ENCODE data around the gene TIMM8B.
"Not testable (repeated sequence)": the region's sequence is repeated elsewhere in the genome, so short reads cannot be mapped to it uniquely, and the experiment has no call there.

Gene TIMM8B

DNA sequence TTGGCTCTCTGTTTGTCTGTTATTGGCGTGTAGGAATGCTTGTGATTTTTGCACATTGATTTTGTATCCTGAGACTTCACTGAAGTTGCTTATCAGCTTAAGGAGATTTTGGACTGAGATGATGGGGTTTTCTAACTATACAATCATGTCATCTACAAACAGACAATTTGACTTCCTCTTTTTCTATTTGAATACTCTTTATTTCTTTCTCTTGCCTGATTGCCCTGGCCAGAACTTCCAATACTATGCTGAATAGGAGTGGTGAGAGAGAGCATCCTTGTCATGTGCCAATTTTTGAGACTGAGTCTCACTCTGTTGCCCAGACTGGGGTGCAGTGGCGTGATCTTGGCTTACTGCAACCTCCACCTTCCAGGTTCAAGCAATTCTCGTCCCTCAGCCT, 38.3 kb downstream of the TIMM8B start:
- TF ChIP-seq SPI1 (IDR thresholded peaks at IDR 0.05; ENCODE audit: low read depth, low read length): peak; percentile 78
- not testable (repeated sequence) for FAIRE-seq; DNase-seq (ENCODE audit: insufficient read length, low spot score)

DNA sequence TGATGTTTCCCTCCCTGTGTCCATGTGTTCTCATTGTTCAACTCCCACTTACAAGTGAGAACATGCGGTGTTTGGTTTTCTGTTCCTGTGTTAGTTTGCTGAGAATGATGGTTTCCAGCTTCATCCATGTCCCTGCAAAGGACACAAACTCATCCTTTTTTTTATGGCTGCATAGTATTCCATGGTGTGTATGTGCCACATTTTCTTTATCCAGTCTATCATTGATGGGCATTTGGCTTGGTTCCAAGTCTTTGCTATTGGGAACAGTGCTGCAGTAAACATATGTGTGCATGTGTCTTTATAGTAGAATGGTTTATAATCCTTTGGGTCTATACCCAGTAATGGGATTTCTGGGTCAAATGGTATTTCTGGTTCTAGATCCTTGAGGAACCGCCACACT, 39.9 kb downstream of the TIMM8B start:
- not testable (repeated sequence) for DNase-seq (ENCODE audit: insufficient read length, low spot score); FAIRE-seq

DNA sequence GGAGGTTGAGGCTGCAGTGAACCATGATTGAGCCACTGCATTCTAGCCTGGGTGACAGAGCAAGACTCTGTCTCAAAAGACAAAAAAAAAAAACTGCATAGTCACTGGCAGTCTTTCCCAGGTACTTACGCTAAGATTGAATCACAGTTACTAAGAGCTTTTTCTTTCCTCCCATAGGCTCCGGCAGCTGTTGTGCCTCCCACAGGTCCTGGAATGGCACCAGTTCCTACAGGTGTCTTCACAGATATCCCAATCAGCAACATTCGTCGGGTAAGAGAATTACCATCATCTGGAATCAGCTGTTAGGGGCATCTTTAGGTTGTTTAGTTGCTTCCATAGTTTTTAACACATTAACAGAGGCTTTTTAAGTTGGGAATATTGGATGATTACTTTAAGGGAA, 41.6 kb downstream of the TIMM8B start:
- TF ChIP-seq POU2F2 (IDR thresholded peaks at IDR 0.05; ENCODE audit: low read depth, low read length): no peak
- TF ChIP-seq TAF1 (IDR thresholded peaks at IDR 0.05; ENCODE audit: low read depth, low read length): no peak
- no peak for TF ChIP-seq PAX5 (IDR thresholded peaks at IDR 0.05; ENCODE audit: insufficient read depth, low read length, severe bottlenecking)
- no peak for TF ChIP-seq POLR2AphosphoS5 (IDR thresholded peaks at IDR 0.05; ENCODE audit: low read depth, low read length)
- TF ChIP-seq POLR2A (IDR thresholded peaks at IDR 0.05; ENCODE audit: low read depth, low read length): no peak
- no peak for TF ChIP-seq SPI1 (IDR thresholded peaks at IDR 0.05; ENCODE audit: low read depth, low read length)
- FAIRE-seq: no peak
- DNase-seq (ENCODE audit: insufficient read length, low spot score): no peak

DNA sequence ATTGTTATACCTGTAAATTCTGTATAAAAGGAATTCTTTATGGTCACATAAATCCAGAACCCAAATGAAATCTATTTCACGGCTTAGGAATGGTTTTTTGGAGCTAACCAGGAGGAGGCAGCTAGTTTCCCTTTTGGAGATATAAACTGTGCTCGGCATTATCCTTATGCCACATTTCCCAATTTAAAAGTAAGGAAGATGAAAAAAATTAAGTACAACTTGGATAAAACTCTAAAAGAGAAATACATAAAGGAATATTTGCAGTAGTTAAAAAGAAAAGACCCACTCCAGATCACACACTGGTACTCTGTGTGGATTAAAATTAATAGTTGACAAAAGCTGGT, 43.6 kb downstream of the TIMM8B start:
- DNase-seq (ENCODE audit: insufficient read length, low spot score): no peak
- no peak for FAIRE-seq
- TF ChIP-seq PAX5 (IDR thresholded peaks at IDR 0.05; ENCODE audit: insufficient read depth, low read length, severe bottlenecking) (no peak), SPI1 (IDR thresholded peaks at IDR 0.05; ENCODE audit: low read depth, low read length) (no peak), POLR2A (IDR thresholded peaks at IDR 0.05; ENCODE audit: low read depth, low read length) (no peak), POLR2AphosphoS5 (IDR thresholded peaks at IDR 0.05; ENCODE audit: low read depth, low read length) (no peak), POU2F2 (IDR thresholded peaks at IDR 0.05; ENCODE audit: low read depth, low read length) (no peak), TAF1 (IDR thresholded peaks at IDR 0.05; ENCODE audit: low read depth, low read length) (no peak)

DNA sequence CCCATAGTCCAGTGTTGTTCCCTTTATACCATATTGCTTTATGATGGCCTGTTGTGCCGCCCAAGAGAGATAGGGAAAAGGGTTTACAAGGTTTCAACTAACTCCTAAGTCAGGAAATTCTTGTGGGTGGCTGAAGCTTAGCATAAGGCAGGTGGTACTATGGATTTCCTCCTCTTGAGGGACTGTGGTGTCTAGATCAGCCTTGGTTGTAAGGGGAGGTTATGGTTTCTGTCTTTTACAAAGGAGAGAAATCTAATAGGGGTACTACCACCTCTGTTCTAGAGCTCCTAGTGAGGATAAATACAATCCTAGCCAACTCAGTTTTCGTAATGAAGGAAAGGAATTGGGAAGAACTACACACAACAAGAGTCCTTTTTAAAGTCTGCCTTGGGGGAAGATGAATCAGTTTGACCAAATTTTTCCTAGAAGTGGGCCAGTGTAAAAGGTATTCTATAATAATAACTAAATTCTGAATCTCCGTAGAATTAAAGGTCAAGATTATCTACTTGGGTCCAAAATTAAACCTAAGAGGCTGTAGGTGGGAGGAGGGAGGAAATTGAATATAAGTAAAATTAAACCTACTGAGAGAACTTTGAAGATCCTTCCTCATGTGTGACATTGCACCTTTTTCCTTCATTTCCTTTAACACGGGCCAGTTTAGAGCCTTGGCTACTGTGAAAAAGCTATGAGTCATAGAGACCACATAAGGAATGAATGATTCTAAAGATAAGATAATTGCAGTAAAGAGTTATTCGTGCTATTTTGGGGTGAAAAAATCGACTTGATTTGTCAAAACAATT, 44.2 kb downstream of the TIMM8B start:
- no peak for DNase-seq (ENCODE audit: insufficient read length, low spot score)
- FAIRE-seq: no peak

DNA sequence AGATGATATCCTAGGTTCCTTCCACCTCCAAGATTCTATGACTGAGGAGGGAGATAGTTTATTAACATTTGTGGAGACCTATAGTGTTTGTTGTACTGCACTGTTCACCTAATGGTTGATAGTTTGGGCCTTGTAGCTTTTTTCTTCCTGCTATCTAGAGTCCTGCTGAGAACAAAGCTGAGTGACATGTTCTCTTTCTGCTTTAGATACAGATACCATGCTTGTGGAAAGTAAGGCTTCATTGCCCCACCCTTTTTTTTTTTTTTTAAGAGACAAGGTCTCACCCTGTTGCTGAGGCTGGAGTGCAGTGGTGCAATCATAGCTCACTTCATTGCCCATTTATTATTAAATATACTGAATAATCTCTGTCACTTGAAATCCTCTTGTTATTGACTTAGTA, 49.0 kb downstream of the TIMM8B start:
- DNase-seq (ENCODE audit: insufficient read length, low spot score) (no peak), FAIRE-seq (no peak)
- TF ChIP-seq SPI1 (IDR thresholded peaks at IDR 0.05; ENCODE audit: low read depth, low read length): no peak
- TF ChIP-seq POLR2A (IDR thresholded peaks at IDR 0.05; ENCODE audit: low read depth, low read length): no peak
- no peak for TF ChIP-seq POU2F2 (IDR thresholded peaks at IDR 0.05; ENCODE audit: low read depth, low read length)
- TF ChIP-seq TAF1 (IDR thresholded peaks at IDR 0.05; ENCODE audit: low read depth, low read length): no peak
- no peak for TF ChIP-seq POLR2AphosphoS5 (IDR thresholded peaks at IDR 0.05; ENCODE audit: low read depth, low read length)
- TF ChIP-seq PAX5 (IDR thresholded peaks at IDR 0.05; ENCODE audit: insufficient read depth, low read length, severe bottlenecking): no peak

More for the DNA sequence above, 44.2 kb downstream of the TIMM8B start:
- TF ChIP-seq POU2F2 (IDR thresholded peaks at IDR 0.05; ENCODE audit: low read depth, low read length) (no peak), SPI1 (IDR thresholded peaks at IDR 0.05; ENCODE audit: low read depth, low read length) (no peak), TAF1 (IDR thresholded peaks at IDR 0.05; ENCODE audit: low read depth, low read length) (no peak), POLR2AphosphoS5 (IDR thresholded peaks at IDR 0.05; ENCODE audit: low read depth, low read length) (no peak), PAX5 (IDR thresholded peaks at IDR 0.05; ENCODE audit: insufficient read depth, low read length, severe bottlenecking) (no peak), POLR2A (IDR thresholded peaks at IDR 0.05; ENCODE audit: low read depth, low read length) (no peak)
